ENCODE results near the gene LST1.

Gene LST1

DNA sequence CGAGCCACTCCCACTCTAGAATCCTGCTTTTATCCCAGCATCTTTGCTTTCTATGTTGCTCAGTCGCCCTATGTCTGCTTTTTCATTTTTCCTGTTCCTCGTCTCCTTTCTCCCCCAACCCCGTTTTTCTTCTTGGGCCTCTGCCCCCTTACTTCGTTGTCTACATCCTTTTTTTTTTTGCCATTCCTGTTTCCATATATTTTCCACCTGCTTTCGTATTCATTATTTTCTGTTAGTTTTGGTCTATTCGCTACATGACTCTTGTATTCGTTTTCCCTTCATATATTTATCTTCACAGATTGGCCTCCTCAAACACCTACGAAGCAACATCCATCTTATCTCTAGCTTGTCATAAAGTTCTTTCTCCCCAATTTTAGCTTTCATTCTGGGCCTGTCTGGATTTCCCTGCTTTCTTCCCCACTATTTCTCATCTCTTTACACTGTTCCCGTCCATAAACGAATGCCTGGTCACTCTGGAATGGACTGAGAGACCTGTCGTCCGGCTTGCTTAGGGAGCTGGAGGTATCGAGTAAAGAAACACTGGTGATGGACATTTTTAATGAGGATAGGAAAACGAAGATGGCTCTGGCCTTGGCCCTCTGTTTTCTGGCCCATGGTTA lies 35.4 kb downstream of the LST1 start:
- DNase-seq: no peak

DNA sequence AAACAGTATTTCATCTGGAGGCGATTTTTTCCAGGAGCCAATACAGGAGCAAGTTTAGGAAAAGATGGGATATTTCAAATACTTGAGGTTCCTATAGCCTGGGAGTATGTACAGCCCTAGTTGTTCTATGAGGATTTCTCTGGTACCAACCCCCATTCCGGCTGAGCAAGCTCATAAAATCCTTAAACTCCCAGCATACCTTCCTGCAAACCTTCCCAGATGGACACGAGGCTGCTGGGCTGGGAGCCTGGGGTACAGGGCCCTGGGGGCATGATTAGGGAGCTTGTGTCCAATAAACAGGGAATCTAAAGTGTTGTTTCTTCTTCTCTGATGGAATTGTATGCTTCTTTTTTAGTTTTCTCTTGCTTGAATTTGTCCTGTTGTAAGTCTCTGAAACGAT lies 35.9 kb downstream of the LST1 start:
- DNase-seq: no peak

DNA sequence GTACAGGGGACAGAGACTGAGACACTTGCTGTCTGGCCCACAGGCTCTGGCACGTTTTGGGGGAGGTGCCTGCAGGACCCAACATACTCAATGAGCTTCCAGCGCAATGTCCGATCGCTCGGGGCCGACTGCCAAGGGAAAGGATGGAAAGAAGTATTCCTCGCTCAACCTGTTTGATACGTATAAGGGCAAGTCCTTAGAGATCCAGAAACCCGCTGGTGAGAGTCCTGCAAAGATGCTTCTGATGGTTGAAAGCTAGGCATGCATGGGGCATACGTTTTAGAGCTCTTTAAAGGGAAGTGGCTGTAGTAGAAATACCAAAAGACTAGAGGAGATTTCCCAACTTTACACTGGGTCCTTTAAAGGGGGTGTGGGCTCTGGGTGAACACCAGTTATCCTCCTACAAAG lies 36.6 kb downstream of the LST1 start:
- no peak for DNase-seq

DNA sequence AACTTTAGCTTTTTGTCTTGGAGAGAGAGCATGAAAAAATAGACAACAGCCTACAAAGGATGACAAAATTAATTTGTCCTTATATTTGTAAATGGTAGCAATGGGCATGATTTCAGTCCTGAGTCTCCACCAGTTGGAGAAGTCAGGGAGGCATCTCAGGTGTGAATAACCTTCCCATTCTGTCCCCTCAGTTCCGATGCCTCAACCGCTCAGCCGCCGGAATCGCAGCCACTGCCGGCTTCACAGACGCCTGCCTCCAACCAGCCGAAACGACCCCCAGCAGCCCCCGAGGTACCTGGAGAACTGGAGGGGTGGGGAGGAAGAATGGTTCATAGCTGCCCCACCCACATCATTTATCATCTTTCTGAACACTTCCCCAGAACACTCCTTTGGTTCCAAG lies 38.0 kb downstream of the LST1 start:
- no peak for DNase-seq

DNA sequence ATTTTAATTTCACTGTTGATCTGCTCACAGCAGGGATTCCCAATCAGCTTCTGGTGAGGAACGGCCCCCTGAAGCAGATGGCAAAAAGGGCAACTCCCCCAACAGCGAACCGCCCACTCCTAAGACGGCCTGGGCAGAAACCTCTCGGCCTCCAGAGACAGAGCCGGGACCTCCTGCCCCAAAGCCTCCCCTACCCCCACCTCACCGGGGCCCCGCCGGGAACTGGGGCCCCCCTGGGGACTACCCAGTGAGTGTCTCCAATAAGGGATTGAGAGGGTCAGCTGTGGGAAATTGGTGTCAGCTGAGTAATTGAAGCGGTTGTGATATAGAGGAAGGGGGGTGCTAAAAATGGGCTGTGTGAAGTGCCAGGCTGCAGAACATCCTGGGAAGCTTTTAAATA lies 40.9 kb downstream of the LST1 start:
- no peak for DNase-seq

DNA sequence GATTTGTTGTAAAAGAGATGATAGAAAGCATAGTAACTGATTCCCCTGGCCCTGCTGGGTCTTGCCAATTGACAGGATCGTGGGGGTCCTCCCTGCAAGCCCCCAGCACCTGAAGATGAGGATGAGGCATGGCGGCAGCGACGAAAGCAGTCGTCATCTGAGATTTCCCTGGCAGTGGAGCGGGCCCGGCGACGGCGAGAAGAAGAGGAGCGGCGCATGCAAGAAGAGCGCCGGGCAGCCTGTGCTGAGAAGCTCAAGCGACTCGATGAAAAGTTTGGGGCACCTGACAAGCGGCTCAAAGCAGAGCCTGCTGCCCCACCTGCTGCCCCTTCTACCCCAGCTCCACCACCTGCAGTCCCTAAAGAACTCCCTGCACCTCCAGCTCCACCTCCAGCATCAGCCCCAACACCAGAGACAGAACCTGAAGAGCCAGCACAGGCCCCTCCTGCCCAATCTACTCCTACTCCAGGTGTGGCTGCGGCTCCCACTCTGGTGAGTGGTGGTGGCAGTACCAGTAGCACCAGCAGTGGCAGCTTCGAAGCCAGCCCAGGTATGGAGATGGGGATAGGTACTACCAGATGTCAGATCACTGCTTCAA lies 41.7 kb downstream of the LST1 start:
- no peak for DNase-seq

DNA sequence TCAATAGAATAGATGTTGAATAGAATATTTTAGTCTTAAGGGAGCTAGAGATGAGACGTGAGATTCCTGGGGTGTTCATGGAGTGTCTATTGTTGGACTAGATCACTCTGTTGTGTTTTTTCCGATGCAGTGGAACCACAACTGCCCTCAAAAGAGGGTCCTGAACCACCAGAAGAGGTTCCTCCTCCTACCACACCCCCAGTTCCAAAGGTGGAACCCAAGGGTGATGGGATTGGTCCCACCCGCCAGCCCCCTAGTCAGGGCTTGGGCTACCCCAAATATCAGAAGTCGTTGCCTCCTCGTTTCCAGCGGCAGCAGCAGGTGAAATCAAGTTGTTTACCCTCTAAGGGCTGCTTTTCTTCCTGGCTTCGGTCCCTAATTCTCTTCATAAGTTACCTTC lies 42.9 kb downstream of the LST1 start:
- no peak for DNase-seq

DNA sequence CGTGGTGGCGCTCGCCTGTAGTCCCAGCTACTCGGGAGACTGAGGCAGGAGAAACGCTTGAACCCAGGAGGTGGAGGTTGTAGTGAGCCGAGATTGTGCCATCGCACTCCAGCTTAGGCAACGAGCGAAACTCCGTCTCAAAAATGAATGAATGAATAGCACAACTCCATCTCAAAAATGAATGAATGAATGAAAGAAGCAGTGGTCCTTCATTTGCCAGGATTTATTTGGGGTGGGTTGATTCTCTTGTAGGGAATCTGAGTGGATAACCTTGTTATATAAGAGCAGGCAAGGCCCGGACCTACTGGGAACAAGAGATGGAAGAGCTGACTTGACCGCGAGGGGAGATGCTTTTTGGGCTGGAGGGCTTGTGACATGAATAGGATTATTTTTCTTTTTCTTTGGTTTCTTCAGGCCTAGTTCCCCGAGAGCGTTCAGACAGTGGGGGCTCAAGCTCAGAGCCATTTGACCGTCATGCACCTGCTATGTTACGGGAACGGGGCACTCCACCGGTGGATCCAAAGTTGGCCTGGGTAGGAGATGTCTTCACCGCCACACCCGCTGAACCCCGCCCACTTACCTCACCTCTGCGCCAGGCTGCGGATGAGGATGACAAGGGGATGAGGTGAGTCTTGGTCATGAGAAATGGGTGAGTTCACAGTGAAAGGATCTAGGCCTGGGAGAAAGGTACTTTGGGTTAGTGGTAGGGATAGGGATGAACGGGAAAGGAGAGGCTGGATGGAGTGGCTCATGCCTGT lies 44.3 kb downstream of the LST1 start:
- no peak for DNase-seq

DNA sequence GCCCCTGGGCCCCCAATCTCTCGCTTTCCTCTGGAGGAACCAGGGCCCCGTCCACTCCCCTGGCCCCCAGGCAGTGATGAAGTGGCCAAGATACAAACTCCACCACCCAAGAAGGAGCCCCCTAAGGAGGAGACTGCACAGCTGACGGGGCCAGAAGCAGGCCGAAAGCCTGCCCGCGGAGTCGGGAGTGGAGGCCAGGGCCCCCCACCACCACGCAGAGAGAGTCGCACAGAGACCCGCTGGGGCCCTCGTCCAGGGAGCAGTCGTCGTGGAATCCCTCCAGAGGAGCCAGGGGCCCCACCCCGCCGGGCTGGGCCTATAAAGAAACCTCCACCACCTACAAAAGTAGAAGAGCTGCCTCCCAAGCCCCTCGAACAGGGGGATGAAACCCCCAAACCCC lies 45.1 kb downstream of the LST1 start:
- no peak for DNase-seq

DNA sequence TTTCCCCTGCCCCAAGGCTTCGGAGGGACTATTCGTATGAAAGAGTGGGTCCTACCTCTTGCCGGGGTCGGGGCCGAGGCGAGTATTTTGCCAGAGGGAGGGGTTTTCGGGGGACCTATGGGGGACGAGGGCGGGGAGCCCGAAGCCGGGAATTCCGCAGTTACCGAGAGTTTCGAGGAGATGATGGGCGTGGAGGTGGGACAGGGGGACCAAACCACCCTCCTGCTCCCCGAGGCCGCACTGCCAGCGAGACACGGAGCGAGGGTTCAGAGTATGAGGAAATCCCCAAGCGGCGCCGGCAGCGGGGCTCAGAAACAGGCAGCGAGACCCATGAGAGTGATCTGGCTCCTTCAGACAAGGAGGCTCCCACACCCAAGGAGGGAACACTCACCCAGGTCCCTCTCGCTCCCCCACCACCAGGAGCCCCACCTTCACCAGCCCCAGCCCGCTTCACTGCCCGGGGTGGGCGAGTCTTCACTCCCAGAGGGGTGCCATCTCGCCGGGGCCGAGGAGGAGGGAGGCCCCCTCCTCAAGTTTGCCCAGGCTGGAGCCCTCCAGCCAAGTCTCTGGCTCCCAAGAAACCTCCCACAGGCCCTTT lies 45.7 kb downstream of the LST1 start:
- DNase-seq: no peak

DNA sequence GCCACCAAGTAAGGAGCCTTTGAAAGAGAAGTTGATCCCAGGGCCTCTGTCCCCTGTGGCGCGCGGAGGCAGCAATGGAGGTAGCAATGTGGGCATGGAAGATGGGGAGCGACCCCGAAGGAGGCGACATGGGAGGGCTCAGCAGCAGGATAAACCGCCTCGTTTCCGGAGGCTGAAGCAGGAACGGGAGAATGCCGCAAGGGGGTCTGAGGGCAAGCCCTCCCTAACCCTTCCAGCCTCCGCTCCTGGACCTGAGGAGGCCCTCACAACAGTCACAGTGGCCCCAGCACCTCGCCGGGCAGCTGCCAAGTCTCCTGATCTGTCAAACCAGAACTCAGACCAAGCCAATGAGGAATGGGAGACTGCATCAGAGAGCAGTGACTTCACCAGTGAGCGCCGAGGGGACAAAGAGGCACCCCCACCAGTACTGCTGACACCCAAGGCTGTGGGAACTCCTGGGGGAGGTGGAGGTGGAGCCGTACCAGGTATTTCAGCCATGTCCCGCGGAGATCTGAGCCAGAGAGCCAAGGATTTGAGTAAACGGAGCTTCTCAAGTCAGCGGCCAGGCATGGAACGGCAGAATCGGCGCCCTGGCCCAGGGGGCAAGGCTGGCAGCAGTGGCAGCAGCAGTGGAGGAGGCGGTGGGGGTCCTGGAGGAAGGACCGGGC lies 46.3 kb downstream of the LST1 start:
- DNase-seq: no peak

DNA sequence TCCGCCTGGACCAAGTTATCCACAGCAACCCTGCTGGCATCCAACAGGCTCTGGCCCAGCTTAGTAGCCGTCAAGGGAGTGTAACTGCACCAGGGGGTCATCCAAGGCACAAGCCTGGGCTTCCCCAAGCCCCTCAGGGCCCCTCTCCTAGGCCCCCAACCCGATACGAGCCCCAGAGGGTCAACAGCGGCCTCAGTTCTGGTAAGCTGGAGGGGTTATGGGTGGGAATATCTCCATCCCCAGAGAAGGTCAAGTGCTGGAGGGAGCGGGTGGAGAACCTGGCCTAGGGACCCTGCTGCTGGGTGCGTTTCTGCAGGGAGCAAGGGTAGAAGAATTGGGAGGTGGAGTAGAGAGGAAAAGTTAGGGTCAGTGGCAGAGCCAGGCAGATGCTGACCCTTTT lies 47.4 kb downstream of the LST1 start:
- no peak for DNase-seq

DNA sequence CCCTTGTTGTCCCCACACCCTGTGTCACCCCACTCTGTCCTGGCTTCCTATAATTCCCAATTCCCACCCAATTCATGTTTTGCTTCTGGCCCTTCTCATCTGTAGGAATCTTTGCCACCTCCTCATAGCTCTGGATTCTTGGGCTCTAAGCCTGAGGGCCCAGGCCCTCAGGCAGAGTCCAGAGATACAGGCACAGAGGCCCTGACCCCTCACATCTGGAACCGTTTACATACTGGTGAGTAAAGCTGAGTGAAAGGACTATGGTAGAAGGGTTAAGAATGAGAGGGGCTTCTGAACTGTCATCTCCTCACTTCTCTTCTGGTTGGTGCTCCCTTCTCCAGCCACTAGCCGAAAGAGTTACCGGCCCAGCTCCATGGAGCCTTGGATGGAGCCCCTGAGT lies 48.1 kb downstream of the LST1 start:
- DNase-seq: no peak

DNA sequence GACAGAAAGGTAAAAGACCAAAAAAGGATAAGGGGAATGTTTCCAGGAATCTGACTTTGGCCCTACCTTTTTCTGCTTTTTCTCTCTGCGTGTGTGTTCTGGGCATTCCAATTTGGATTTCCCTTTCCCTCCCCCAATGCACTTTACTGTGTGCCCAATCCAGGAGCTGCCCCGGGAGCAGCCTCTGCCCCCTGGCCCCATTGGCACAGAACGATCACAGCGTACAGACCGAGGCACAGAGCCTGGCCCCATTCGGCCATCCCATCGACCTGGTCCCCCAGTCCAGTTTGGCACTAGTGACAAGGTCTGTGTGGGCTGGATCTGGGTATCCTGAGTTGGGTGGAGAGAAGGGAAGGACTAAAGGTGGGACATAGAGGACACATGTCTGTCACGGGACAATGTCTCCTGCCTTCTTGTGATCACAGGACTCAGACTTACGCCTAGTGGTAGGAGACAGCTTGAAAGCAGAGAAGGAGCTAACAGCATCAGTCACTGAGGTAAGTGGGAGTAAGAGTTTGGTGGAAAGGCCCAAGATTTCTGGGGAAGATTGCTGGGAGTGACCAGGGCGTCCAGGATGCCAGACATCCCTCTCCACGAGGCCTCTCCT lies 49.0 kb downstream of the LST1 start:
- DNase-seq: no peak

DNA sequence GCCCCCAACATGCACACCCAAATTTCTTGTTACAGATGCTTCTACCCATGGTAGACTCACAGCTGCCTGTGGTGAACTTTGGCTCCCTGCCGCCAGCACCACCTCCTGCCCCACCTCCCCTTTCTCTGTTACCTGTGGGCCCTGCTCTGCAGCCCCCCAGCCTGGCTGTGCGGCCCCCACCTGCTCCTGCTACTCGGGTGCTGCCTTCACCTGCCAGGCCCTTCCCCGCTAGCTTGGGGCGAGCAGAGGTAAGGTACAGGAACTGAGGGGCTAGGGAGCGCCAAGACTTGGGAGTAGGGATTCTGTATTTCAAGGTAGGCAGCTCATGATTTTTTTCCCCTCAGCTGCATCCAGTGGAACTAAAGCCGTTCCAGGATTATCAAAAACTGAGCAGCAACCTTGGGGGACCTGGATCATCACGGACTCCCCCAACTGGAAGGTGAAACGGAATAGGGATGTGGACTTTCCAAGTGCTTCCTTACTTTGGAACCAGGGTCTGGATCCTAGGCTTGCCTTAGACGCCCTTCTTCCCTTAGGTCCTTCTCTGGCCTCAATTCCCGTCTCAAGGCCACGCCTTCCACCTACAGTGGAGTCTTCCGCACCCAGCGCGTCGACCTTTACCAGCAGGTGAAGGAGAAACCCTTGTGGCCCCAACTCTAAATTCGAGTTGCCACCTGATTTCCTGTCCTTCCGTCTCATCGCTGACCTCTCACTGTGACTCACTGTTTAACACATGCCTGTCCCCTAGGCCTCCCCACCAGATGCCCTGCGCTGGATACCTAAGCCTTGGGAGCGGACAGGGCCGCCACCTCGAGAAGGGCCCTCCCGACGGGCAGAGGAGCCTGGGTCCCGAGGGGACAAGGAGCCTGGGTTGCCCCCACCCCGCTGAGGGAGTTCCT lies 50.9 kb downstream of the LST1 start:
- DNase-seq: no peak

All from NCI-H1694 treated with DMSO at 0.1 percent for 48 hours (cell line).